ENCODE results near the gene CRTAP. TPM values are rescaled to one million over a fixed set of nuclear protein-coding genes. Genes with fewer than 3 reads are reported as not detected.

CRTAP gene
- total RNA-seq, 2 donors from 2014 or later = 419 to 454 TPM

DNA sequence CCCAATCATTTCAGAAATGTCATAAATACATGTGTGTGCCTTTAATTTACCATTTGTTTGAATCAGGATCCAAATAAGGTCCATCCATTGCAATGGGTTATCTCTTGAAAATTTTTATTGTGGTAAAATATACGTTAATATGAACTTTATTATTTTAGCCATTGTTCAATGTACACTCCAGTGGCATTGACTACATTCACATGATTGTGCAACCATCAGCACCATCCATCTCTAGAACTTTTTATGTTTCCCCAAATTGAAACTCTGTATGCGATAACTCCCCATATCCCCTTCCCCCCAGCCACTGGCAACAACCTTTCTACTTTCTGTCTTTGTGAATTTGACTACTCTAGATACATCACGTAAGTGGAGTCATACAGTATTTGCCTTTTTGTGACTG lies 12.0 kb downstream of the CRTAP start:
- Histone ChIP-seq H3K27ac (no peak overlapping the region), H3K9me3 (no peaks in the 10 kb centered on the region), H3K36me3 (peaks cover 24% of the 10 kb centered on the region), H3K27me3 (replicated peaks; ENCODE audit: insufficient read depth) (no peaks in the 10 kb centered on the region), H3K4me1 (ENCODE audit: control insufficient read depth in 1 of 2, low read depth in 2 of 2) (peaks cover 0 to 6% of the 10 kb centered on the region in 2 donors), H3K4me3 (no peak overlapping the region)
- TF ChIP-seq, protein P1, sequence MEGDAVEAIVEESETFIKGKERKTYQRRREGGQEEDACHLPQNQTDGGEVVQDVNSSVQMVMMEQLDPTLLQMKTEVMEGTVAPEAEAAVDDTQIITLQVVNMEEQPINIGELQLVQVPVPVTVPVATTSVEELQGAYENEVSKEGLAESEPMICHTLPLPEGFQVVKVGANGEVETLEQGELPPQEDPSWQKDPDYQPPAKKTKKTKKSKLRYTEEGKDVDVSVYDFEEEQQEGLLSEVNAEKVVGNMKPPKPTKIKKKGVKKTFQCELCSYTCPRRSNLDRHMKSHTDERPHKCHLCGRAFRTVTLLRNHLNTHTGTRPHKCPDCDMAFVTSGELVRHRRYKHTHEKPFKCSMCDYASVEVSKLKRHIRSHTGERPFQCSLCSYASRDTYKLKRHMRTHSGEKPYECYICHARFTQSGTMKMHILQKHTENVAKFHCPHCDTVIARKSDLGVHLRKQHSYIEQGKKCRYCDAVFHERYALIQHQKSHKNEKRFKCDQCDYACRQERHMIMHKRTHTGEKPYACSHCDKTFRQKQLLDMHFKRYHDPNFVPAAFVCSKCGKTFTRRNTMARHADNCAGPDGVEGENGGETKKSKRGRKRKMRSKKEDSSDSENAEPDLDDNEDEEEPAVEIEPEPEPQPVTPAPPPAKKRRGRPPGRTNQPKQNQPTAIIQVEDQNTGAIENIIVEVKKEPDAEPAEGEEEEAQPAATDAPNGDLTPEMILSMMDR (IDR thresholded peaks at IDR 0.05) = no peak
- DNase-seq (ENCODE audit: low spot score) = no peak
- no peak for ATAC-seq (ENCODE audit: insufficient number of reproducible peaks, low FRiP score, low read depth)

DNA sequence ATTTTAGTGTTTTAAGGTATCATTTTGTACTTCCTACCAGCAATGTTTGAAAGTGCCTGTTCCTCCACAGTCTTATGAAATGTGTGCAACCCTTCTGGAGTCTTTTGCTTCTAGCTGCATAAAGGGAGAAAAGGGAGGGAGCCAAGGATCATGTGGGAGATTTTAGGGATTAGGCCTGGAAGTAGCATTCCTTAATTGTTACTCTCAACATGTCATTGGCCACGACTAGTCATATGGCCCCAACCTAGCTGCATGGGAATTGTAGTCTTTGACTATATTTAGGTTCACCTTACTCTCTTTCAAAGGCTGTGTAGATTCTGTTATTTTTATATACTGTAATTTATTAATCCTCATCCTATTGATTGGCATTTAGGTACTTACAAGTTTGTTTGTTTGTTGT lies 14.9 kb downstream of the CRTAP start:
- Histone ChIP-seq H3K27me3 (replicated peaks; ENCODE audit: insufficient read depth) (no peaks in the 10 kb centered on the region), H3K36me3 (peaks cover 29% of the 10 kb centered on the region), H3K27ac (no peak overlapping the region), H3K4me1 (ENCODE audit: control insufficient read depth in 1 of 2, low read depth in 2 of 2) (peaks cover 5 to 16% of the 10 kb centered on the region in 2 donors), H3K4me3 (no peak overlapping the region), H3K9me3 (no peaks in the 10 kb centered on the region)
- TF ChIP-seq, protein P1 (IDR thresholded peaks at IDR 0.05) = no peak
- peak; percentile 41 for ATAC-seq (ENCODE audit: insufficient number of reproducible peaks, low FRiP score, low read depth)
- no peak for DNase-seq (ENCODE audit: low spot score)

DNA sequence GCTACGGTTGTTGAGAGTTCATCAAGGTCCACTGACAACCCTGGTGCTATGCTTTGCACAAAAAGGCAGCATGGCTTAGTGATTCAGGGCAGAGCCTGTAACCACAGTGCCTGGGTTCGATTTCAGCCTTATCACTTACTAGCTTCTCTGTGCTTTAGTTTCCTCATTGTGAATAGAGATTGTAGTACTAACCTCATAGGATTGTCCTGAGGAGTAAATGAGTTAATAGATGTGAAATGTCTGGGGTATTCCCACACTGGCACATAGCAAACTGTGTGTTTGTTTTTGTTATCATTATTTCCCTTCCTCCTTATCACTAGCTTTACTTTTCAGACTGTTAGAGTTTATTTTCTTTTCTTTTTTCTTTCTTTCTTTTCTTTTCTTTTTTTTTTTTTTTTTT lies 16.3 kb downstream of the CRTAP start:
- Histone ChIP-seq H3K27ac (peak overlapping the region in 1 of 2 donors; percentile 38), H3K4me1 (ENCODE audit: control insufficient read depth in 1 of 2, low read depth in 2 of 2) (peaks cover 5 to 16% of the 10 kb centered on the region in 2 donors), H3K27me3 (replicated peaks; ENCODE audit: insufficient read depth) (no peaks in the 10 kb centered on the region), H3K9me3 (no peaks in the 10 kb centered on the region), H3K36me3 (peaks cover 25% of the 10 kb centered on the region), H3K4me3 (no peak overlapping the region)
- ATAC-seq (ENCODE audit: insufficient number of reproducible peaks, low FRiP score, low read depth) (no peak), DNase-seq (ENCODE audit: low spot score) (no peak)
- TF ChIP-seq, protein P1 (IDR thresholded peaks at IDR 0.05) = no peak

DNA sequence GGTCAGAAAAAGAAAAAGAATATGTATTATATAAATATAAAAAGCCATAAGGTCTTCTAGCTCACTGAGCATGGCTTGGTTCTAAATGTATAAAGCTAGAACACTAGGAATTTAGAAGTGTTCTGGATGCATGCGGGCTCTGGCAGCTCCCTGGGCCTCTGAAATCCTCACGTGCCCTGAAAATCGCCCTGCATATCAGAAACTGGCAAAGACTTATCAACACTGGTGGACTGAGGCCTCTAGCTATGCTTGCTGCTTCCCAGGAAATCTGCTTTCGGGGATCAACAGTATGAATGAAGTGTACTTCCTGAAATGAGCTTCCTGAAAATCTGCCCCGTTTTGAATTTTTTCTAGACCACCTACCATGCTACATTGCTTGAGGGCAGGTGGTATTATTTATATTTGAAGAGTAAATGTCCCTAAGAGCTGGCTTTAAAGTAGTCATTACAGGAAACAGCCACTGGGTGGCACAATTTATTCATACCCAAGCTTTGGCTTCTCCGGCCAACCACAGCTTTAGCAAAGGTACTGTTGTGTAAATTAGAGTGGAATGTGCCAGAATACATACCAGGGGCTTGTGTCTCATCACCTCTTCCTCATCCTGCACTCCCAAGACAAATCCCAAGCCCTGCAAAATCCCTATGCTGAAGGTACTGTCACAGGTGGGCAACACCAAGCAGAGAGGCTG lies 17.7 kb downstream of the CRTAP start:
- Histone ChIP-seq H3K4me3 (no peak overlapping the region), H3K36me3 (peaks cover 33% of the 10 kb centered on the region), H3K27me3 (replicated peaks; ENCODE audit: insufficient read depth) (no peaks in the 10 kb centered on the region), H3K27ac (peak overlapping the region in 1 of 2 donors; percentile 19), H3K4me1 (ENCODE audit: control insufficient read depth in 1 of 2, low read depth in 2 of 2) (peaks cover 5 to 16% of the 10 kb centered on the region in 2 donors), H3K9me3 (no peaks in the 10 kb centered on the region)
- DNase-seq (ENCODE audit: low spot score) (no peak), ATAC-seq (ENCODE audit: insufficient number of reproducible peaks, low FRiP score, low read depth) (no peak)
- TF ChIP-seq, protein P1 (IDR thresholded peaks at IDR 0.05) = peak; percentile 80

DNA sequence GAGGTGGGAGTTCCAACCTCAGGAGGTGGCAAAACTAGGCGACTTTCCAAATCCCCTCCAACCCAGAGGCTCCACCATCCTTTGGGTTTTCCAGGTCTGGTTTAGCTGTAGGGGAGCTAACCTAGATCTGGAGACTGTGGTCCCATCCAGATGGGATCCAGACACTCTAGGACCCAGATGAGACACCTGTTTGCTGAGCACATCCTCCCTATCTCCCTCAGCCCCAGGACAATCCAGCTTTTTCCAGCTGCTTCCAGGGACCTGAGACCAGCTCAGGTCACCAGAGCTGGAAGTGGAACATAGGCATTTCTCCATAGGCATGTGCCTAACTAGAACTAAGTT lies 18.2 kb downstream of the CRTAP start:
- peaks cover 5 to 16% of the 10 kb centered on the region in 2 donors for H3K4me1 ChIP-seq (ENCODE audit: control insufficient read depth in 1 of 2, low read depth in 2 of 2)
- TF ChIP-seq, protein P1 (IDR thresholded peaks at IDR 0.05) = no peak
- no peak overlapping the region for H3K4me3 ChIP-seq
- H3K36me3 ChIP-seq = peaks cover 37% of the 10 kb centered on the region
- ATAC-seq (ENCODE audit: insufficient number of reproducible peaks, low FRiP score, low read depth) (no peak), DNase-seq (ENCODE audit: low spot score) (no peak)
- no peaks in the 10 kb centered on the region for H3K27me3 ChIP-seq (replicated peaks; ENCODE audit: insufficient read depth)
- no peaks in the 10 kb centered on the region for H3K9me3 ChIP-seq
- no peak overlapping the region for H3K27ac ChIP-seq
